ENCODE results near the gene MC1R. TPM values are rescaled to one million over a fixed set of nuclear protein-coding genes. Genes with fewer than 3 reads are reported as not detected.
"Not testable (repeated sequence)": the region's sequence is repeated elsewhere in the genome, so short reads cannot be mapped to it uniquely, and the experiment has no call there.

MC1R gene
- total RNA-seq, 1 donor from 2014 or later = 1.2 TPM

GRCh38 chr16:89931964-89932363 is 13.3 kb downstream of the MC1R start:
- TF ChIP-seq, protein P1, sequence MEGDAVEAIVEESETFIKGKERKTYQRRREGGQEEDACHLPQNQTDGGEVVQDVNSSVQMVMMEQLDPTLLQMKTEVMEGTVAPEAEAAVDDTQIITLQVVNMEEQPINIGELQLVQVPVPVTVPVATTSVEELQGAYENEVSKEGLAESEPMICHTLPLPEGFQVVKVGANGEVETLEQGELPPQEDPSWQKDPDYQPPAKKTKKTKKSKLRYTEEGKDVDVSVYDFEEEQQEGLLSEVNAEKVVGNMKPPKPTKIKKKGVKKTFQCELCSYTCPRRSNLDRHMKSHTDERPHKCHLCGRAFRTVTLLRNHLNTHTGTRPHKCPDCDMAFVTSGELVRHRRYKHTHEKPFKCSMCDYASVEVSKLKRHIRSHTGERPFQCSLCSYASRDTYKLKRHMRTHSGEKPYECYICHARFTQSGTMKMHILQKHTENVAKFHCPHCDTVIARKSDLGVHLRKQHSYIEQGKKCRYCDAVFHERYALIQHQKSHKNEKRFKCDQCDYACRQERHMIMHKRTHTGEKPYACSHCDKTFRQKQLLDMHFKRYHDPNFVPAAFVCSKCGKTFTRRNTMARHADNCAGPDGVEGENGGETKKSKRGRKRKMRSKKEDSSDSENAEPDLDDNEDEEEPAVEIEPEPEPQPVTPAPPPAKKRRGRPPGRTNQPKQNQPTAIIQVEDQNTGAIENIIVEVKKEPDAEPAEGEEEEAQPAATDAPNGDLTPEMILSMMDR (IDR thresholded peaks at IDR 0.05; ENCODE audit: borderline replicate concordance) = no peak
- Histone ChIP-seq H3K36me3 (no peaks in the 10 kb centered on the region), H3K4me1 (no peaks in the 10 kb centered on the region), H3K27me3 (ENCODE audit: low read depth) (peaks cover 16% of the 10 kb centered on the region), H3K4me3 (no peak overlapping the region), H3K9me3 (replicated peaks) (no peaks in the 10 kb centered on the region), H3K27ac (replicated peaks) (no peak overlapping the region)
- intact Hi-C loops (cut with micrococcal nuclease) = no loop called here
- DNase-seq = no peak

DNA sequence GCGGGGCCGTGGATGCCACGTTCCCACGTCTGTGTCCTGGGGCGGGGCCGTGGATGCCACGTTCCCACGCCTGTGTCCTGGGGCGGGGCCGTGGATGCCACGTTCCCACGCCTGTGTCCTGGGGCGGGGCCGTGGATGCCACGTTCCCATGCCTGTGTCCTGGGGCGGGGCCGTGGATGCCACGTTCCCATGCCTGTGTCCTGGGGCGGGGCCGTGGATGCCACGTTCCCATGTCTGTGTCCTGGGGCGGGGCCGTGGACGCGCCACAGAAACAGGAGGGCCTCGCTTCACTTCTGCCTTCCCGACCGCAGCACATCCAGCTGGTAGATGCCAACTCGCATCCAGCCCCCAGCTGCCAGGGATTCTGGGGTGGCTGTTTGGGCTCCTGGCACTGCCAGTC is 15.4 kb downstream of the MC1R start:
- intact Hi-C loops (cut with micrococcal nuclease); H3K36me3 ChIP-seq; H3K4me3 ChIP-seq; DNase-seq; H3K9me3 ChIP-seq (replicated peaks); H3K27ac ChIP-seq (replicated peaks); H3K4me1 ChIP-seq; H3K27me3 ChIP-seq (ENCODE audit: low read depth): not testable (repeated sequence)

DNA sequence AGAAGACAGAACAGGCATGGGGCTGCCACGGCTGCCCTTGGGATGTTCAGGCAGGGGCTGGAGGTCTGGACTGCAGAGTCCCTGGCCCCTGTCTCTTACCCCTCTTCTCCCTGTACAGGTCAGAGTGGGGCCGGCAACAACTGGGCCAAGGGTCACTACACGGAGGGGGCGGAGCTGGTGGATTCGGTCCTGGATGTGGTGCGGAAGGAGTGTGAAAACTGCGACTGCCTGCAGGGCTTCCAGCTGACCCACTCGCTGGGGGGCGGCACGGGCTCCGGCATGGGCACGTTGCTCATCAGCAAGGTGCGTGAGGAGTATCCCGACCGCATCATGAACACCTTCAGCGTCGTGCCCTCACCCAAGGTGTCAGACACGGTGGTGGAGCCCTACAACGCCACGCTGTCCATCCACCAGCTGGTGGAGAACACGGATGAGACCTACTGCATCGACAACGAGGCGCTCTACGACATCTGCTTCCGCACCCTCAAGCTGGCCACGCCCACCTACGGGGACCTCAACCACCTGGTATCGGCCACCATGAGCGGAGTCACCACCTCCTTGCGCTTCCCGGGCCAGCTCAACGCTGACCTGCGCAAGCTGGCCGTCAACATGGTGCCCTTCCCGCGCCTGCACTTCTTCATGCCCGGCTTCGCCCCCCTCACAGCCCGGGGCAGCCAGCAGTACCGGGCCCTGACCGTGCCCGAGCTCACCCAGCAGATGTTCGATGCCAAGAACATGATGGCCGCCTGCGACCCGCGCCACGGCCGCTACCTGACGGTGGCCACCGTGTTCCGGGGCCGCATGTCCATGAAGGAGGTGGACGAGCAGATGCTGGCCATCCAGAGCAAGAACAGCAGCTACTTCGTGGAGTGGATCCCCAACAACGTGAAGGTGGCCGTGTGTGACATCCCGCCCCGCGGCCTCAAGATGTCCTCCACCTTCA is 16.2 kb downstream of the MC1R start:
- Histone ChIP-seq H3K4me3 (no peak overlapping the region), H3K27me3 (ENCODE audit: low read depth) (peaks cover 10% of the 10 kb centered on the region), H3K9me3 (replicated peaks) (no peaks in the 10 kb centered on the region), H3K36me3 (no peaks in the 10 kb centered on the region), H3K27ac (replicated peaks) (no peak overlapping the region), H3K4me1 (no peaks in the 10 kb centered on the region)
- intact Hi-C loops (cut with micrococcal nuclease) = no loop called here
- no peak for DNase-seq
- TF ChIP-seq, protein P1 (IDR thresholded peaks at IDR 0.05; ENCODE audit: borderline replicate concordance) = no peak

GRCh38 chr16:89935620-89936019 is 17.0 kb downstream of the MC1R start:
- DNase-seq; intact Hi-C loops (cut with micrococcal nuclease); H3K27ac ChIP-seq (replicated peaks): not testable (repeated sequence)

DNA sequence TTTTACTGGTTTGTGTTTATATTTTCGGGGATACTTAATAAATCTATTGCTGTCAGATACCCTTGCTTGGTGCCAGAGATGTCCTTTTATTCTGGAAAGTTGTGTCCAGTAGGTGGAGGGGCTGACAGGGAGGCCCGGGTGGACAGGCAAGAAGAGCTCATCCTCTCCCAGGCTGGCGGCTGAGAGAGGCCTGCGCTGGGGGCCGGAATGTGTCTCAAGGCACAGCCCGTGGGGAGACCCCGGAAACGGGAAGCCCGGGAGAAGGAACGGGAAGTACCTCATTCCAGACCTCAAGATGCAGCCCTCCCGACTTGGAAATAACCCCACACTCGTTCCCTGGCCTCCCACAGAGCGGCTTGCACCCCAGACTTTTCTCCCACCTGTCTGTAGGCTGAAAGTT is 17.4 kb downstream of the MC1R start:
- no peaks in the 10 kb centered on the region for H3K36me3 ChIP-seq
- H3K4me1 ChIP-seq = no peaks in the 10 kb centered on the region
- H3K27ac ChIP-seq (replicated peaks) = no peak overlapping the region
- no peak overlapping the region for H3K4me3 ChIP-seq
- no peak for DNase-seq
- H3K9me3 ChIP-seq (replicated peaks) = no peaks in the 10 kb centered on the region
- TF ChIP-seq, protein P1 (IDR thresholded peaks at IDR 0.05; ENCODE audit: borderline replicate concordance) = no peak
- intact Hi-C loops (cut with micrococcal nuclease) = no loop called here
- H3K27me3 ChIP-seq (ENCODE audit: low read depth) = peaks cover 6% of the 10 kb centered on the region

More at GRCh38 chr16:89935620-89936019, 17.0 kb downstream of the MC1R start:
- not testable (repeated sequence) for H3K4me3 ChIP-seq; H3K27me3 ChIP-seq (ENCODE audit: low read depth); H3K4me1 ChIP-seq; H3K36me3 ChIP-seq; H3K9me3 ChIP-seq (replicated peaks)

- Histone ChIP-seq H3K4me1 (no peaks in the 10 kb centered on the region), H3K27ac (replicated peaks) (no peak overlapping the region), H3K27me3 (ENCODE audit: low read depth) (peaks cover 6% of the 10 kb centered on the region), H3K4me3 (no peak overlapping the region), H3K36me3 (no peaks in the 10 kb centered on the region), H3K9me3 (replicated peaks) (no peaks in the 10 kb centered on the region)
- TF ChIP-seq, protein P1 (IDR thresholded peaks at IDR 0.05; ENCODE audit: borderline replicate concordance) = no peak
- DNase-seq = no peak
- intact Hi-C loops (cut with micrococcal nuclease) = no loop called here
Measured at GRCh38 chr16:89936508-89936907, 17.8 kb downstream of the MC1R start.
